HepG2 (cell line): ENCODE results near the gene FKBP1B. TPM values are rescaled to one million over a fixed set of nuclear protein-coding genes. Genes with fewer than 3 reads are reported as not detected.

Source experiments
- AHR ChIP-seq: IDR thresholded peaks from 2 replicates; pipeline ENCODE4 v1.6.1; 2018; ENCODE audit warnings: missing genetic modification reagents, missing compliant biosample characterization
- CCDC6 ChIP-seq: sonication (generic); formaldehyde crosslinking; IDR thresholded peaks from 2 replicates; pipeline ENCODE4 v1.8.1; 2022; ENCODE audit warnings: mild to moderate bottlenecking, missing genetic modification reagents, moderate library complexity
- IKZF1 ChIP-seq: fragments of 450-650 bp; IDR thresholded peaks from 2 replicates; pipeline ENCODE4 v1.7.1; 2016
- JARID2 ChIP-seq: sonication (generic); formaldehyde crosslinking; IDR thresholded peaks from 2 replicates; pipeline ENCODE4 v1.8.1; 2023; ENCODE audit warnings: missing genetic modification reagents, inconsistent platforms; ENCODE audit not compliant: insufficient replicate concordance
- MIER2 ChIP-seq: IDR thresholded peaks from 2 replicates; pipeline ENCODE4 v1.6.1; 2016; ENCODE audit warnings: missing biosample characterization, missing genetic modification reagents
- MYNN ChIP-seq: sonication (generic); formaldehyde crosslinking; IDR thresholded peaks from 2 replicates; pipeline ENCODE4 v1.4.0; 2020; ENCODE audit warnings: mild to moderate bottlenecking, low read depth, missing genetic modification reagents
- REL ChIP-seq: sonication (generic); formaldehyde crosslinking; conservative IDR thresholded peaks from 2 replicates; pipeline ENCODE4 v1.8.0; 2022; ENCODE audit warnings: mild to moderate bottlenecking, missing genetic modification reagents, moderate library complexity
- RNF2 ChIP-seq: fragments of 450-650 bp; conservative IDR thresholded peaks from 2 replicates; pipeline ENCODE4 v1.6.1; 2016; ENCODE audit warnings: low read depth
- SP2 ChIP-seq: sonication (generic); formaldehyde crosslinking; IDR thresholded peaks from 2 replicates; pipeline ENCODE4 v1.5.1; 2020; ENCODE audit warnings: mild to moderate bottlenecking, missing genetic modification reagents
- ZFP36L2 ChIP-seq: sonication (generic); formaldehyde crosslinking; IDR thresholded peaks from 2 replicates; pipeline ENCODE4 v1.4.0; 2020; ENCODE audit warnings: missing genetic modification reagents
- ZFP37 ChIP-seq: sonication (generic); formaldehyde crosslinking; IDR thresholded peaks from 2 replicates; pipeline ENCODE4 v1.4.0; 2020; ENCODE audit warnings: missing genetic modification reagents, borderline replicate concordance
- ZNF326 ChIP-seq: sonication (generic); formaldehyde crosslinking; IDR thresholded peaks from 2 replicates; pipeline ENCODE4 v1.4.0; 2020; ENCODE audit warnings: missing genetic modification reagents, borderline replicate concordance
- polyA plus RNA-seq, 8 experiments: library from polyadenylated mRNA; depleted of rRNA in 3 of 8; stranded (reverse) in 7 of 8; unstranded in 1 of 8; fragments of >200 nt; fragmentation: Illumina TruSeq in 4 of 8; extraction: Trizol in 4 of 8; gene quantifications; 2 replicates each; pipeline versions ENCODE4 v1.2.1 to v1.2.3, GENCODE V29; 2011 to 2016; ENCODE audit warnings: low read depth in 4 of 8, missing spikeins in 1 of 8, mixed read lengths in 1 of 8; ENCODE audit not compliant: insufficient read depth in 1 of 8
- total RNA-seq, 5 experiments: library from RNA; depleted of rRNA; stranded (reverse); fragments of >200 nt; fragmentation: Illumina TruSeq; extraction: Trizol; gene quantifications; 2 replicates each; pipeline ENCODE4 v1.2.3, GENCODE V29; 2016; ENCODE audit warnings: low read depth in 1 of 5
- TF ChIP-seq, protein P1 (sequence below): sonication (generic); formaldehyde crosslinking; conservative IDR thresholded peaks from 2 replicates; pipeline ENCODE4 v1.4.0; 2020; ENCODE audit warnings: missing genetic modification reagents
- TF ChIP-seq, protein P2 (sequence below): IDR thresholded peaks from 2 replicates; pipeline ENCODE4 v1.4.0; 2020; ENCODE audit warnings: mild to moderate bottlenecking, missing genetic modification reagents
- TF ChIP-seq, protein P3 (sequence below): sonication (generic); formaldehyde crosslinking; IDR thresholded peaks from 2 replicates; pipeline ENCODE4 v1.8.1; 2023; ENCODE audit warnings: missing genetic modification reagents, inconsistent platforms, borderline replicate concordance
- TF ChIP-seq, protein P4 (sequence below): sonication (generic); formaldehyde crosslinking; IDR thresholded peaks from 2 replicates; pipeline ENCODE4 v1.5.0; 2020; ENCODE audit warnings: mild to moderate bottlenecking, missing genetic modification reagents
- TF ChIP-seq, protein P5 (sequence below): IDR thresholded peaks from 2 replicates; pipeline ENCODE4 v1.6.1; 2012; ENCODE audit warnings: low read depth, low read length, improper control_type of control experiment

FKBP1B gene
- total and polyA plus RNA-seq, 2 of the 13 experiments (the other 11 are each of a cell fraction or from before 2014, with no cell fraction given) = 35.2 to 96.3 TPM

DNA sequence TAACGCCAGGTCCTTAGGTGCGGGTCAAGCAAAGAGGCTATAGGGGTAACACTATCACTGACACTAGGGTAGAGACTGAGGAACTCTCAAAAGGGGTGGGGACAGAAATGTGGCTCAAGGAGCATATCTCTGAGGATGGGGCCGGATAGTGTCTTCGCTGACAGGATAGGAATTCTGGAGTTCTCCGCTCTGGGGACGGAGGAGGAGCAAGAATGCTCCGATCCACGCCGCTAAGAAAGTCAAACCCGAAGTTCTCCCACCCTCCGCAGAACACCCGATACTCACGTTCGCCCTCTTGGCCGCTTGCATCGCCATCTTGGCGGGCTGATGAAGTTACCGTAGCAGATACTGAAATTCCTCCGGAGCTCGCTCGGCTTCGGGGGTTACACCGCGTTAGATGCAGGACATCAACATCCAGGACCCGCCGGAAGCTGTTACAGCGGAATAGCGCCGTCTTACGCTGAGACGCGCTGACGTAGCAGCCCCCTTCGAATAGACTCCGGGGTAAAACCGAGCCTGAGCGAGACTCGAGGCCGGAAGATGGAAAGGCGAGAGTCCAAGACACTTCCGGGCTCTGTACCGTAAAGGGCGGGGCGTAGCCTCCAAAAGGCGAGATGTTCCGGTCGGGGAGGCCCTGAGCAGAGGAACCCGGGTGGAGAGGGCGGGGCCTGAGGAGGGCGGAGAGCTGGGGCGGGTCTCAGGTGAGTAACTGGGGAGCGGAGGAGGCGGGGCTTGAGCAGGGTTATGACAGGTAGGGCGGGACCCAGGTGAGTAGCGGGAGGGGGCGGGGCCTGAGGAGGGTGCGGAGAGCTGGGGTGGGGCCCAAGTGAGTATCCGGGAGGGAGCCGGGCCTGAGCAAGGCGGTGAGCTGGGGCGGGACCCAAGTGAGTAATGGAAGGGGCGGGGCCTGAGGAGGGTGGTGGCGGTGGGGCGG lies 26.6 kb downstream of the FKBP1B start, which contains the start of gene SF3B6 (continued):
- TF ChIP-seq, protein P1, sequence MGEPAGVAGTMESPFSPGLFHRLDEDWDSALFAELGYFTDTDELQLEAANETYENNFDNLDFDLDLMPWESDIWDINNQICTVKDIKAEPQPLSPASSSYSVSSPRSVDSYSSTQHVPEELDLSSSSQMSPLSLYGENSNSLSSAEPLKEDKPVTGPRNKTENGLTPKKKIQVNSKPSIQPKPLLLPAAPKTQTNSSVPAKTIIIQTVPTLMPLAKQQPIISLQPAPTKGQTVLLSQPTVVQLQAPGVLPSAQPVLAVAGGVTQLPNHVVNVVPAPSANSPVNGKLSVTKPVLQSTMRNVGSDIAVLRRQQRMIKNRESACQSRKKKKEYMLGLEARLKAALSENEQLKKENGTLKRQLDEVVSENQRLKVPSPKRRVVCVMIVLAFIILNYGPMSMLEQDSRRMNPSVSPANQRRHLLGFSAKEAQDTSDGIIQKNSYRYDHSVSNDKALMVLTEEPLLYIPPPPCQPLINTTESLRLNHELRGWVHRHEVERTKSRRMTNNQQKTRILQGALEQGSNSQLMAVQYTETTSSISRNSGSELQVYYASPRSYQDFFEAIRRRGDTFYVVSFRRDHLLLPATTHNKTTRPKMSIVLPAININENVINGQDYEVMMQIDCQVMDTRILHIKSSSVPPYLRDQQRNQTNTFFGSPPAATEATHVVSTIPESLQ = peak; percentile 98; the same call in 1 of the 2 replicates
- TF ChIP-seq MYNN (CRISPR knock-in tag) (0 out of 2 replicates have a peak, but pooled peaks have one; percentile 71), SP2 (CRISPR knock-in tag) (peak; percentile 77), ZFP36L2 (CRISPR knock-in tag) (no peak), ZNF326 (CRISPR knock-in tag) (no peak; the same call in 1 of the 2 replicates), IKZF1 (no peak), CCDC6 (CRISPR knock-in tag) (peak; percentile 73; the same call in 1 of the 2 replicates), ZFP37 (no peak), AHR (CRISPR knock-in tag) (peak; percentile 95), REL (no peak), MIER2 (CRISPR knock-in tag) (peak; percentile 85), JARID2 (CRISPR knock-in tag) (peak; percentile 61), RNF2 (no peak)
- TF ChIP-seq, protein P2, sequence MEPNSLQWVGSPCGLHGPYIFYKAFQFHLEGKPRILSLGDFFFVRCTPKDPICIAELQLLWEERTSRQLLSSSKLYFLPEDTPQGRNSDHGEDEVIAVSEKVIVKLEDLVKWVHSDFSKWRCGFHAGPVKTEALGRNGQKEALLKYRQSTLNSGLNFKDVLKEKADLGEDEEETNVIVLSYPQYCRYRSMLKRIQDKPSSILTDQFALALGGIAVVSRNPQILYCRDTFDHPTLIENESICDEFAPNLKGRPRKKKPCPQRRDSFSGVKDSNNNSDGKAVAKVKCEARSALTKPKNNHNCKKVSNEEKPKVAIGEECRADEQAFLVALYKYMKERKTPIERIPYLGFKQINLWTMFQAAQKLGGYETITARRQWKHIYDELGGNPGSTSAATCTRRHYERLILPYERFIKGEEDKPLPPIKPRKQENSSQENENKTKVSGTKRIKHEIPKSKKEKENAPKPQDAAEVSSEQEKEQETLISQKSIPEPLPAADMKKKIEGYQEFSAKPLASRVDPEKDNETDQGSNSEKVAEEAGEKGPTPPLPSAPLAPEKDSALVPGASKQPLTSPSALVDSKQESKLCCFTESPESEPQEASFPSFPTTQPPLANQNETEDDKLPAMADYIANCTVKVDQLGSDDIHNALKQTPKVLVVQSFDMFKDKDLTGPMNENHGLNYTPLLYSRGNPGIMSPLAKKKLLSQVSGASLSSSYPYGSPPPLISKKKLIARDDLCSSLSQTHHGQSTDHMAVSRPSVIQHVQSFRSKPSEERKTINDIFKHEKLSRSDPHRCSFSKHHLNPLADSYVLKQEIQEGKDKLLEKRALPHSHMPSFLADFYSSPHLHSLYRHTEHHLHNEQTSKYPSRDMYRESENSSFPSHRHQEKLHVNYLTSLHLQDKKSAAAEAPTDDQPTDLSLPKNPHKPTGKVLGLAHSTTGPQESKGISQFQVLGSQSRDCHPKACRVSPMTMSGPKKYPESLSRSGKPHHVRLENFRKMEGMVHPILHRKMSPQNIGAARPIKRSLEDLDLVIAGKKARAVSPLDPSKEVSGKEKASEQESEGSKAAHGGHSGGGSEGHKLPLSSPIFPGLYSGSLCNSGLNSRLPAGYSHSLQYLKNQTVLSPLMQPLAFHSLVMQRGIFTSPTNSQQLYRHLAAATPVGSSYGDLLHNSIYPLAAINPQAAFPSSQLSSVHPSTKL (CRISPR knock-in tag) = peak; percentile 89
- TF ChIP-seq, protein P3, sequence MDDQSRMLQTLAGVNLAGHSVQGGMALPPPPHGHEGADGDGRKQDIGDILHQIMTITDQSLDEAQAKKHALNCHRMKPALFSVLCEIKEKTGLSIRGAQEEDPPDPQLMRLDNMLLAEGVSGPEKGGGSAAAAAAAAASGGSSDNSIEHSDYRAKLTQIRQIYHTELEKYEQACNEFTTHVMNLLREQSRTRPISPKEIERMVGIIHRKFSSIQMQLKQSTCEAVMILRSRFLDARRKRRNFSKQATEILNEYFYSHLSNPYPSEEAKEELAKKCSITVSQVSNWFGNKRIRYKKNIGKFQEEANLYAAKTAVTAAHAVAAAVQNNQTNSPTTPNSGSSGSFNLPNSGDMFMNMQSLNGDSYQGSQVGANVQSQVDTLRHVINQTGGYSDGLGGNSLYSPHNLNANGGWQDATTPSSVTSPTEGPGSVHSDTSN (CRISPR knock-in tag) = no peak
- TF ChIP-seq, protein P4, sequence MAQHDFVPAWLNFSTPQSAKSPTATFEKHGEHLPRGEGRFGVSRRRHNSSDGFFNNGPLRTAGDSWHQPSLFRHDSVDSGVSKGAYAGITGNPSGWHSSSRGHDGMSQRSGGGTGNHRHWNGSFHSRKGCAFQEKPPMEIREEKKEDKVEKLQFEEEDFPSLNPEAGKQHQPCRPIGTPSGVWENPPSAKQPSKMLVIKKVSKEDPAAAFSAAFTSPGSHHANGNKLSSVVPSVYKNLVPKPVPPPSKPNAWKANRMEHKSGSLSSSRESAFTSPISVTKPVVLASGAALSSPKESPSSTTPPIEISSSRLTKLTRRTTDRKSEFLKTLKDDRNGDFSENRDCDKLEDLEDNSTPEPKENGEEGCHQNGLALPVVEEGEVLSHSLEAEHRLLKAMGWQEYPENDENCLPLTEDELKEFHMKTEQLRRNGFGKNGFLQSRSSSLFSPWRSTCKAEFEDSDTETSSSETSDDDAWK (CRISPR knock-in tag) = no peak
- TF ChIP-seq, protein P5, sequence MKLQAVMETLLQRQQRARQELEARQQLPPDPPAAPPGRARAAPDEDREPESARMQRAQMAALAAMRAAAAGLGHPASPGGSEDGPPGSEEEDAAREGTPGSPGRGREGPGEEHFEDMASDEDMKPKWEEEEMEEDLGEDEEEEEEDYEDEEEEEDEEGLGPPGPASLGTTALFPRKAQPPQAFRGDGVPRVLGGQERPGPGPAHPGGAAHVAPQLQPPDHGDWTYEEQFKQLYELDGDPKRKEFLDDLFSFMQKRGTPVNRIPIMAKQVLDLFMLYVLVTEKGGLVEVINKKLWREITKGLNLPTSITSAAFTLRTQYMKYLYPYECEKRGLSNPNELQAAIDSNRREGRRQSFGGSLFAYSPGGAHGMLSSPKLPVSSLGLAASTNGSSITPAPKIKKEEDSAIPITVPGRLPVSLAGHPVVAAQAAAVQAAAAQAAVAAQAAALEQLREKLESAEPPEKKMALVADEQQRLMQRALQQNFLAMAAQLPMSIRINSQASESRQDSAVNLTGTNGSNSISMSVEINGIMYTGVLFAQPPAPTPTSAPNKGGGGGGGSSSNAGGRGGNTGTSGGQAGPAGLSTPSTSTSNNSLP = no peak
